Neural progenitor cell (in vitro differentiated cells): ENCODE results near the gene PHACTR4. TPM values are rescaled to one million over a fixed set of nuclear protein-coding genes. Genes with fewer than 3 reads are reported as not detected.
A peak's percentile ranks its signal among the peaks of the same experiment; 100 is the strongest.
"Not testable (repeated sequence)": the region's sequence is repeated elsewhere in the genome, so short reads cannot be mapped to it uniquely, and the experiment has no call there.

Experiments
- DNase-seq: peaks from one replicate; pipeline ENCODE4 v3.0.0-alpha.2; 2016; ENCODE audit warnings: low spot score
- H2AFZ ChIP-seq: fragments of 200-600 bp; sonication (generic); replicated peaks from 2 replicates; pipeline ENCODE4 v1.6.1; 2016; ENCODE audit warnings: antibody characterized with exemption
- H3F3A ChIP-seq: fragments of 200-600 bp; sonication (generic); 2 replicates; pipeline ENCODE4 v1.6.1; 2016; ENCODE audit warnings: antibody characterized with exemption, low read depth
- H3K27ac ChIP-seq: fragments of 200-600 bp; sonication (generic); 2 replicates; pipeline ENCODE4 v1.5.1; 2016; ENCODE audit warnings: mild to moderate bottlenecking
- H3K27me3 ChIP-seq: fragments of 200-600 bp; sonication (generic); 2 replicates; pipeline ENCODE4 v1.6.1; 2016; ENCODE audit warnings: mild to moderate bottlenecking, moderate library complexity
- H3K36me3 ChIP-seq: fragments of 200-600 bp; sonication (generic); 2 replicates; pipeline ENCODE4 v1.5.1; 2016
- H3K4me1 ChIP-seq: fragments of 200-600 bp; sonication (generic); 2 replicates; pipeline ENCODE4 v1.6.1; 2016; ENCODE audit warnings: mixed run types
- H3K4me2 ChIP-seq: fragments of 200-600 bp; sonication (generic); 2 replicates; pipeline ENCODE4 v1.6.1; 2016
- H3K4me3 ChIP-seq: fragments of 200-600 bp; sonication (generic); 2 replicates; pipeline ENCODE4 v1.5.1; 2016
- H3K79me2 ChIP-seq: fragments of 200-600 bp; sonication (generic); 2 replicates; pipeline ENCODE4 v1.6.1; 2016; ENCODE audit warnings: low read depth
- H3K9ac ChIP-seq: fragments of 200-600 bp; sonication (generic); 2 replicates; pipeline ENCODE4 v1.6.1; 2016
- H3K9me3 ChIP-seq: fragments of 200-600 bp; sonication (generic); 2 replicates; pipeline ENCODE4 v1.5.1; 2016; ENCODE audit warnings: low read depth
- H4K20me1 ChIP-seq: fragments of 200-600 bp; sonication (generic); 2 replicates; pipeline ENCODE4 v1.6.1; 2016; ENCODE audit warnings: low read depth
- H3K27ac Mint-ChIP-seq: 3 replicates; pipeline ENCODE4 v1.8.0; 2021; ENCODE audit warnings: mixed read lengths
- H3K27me3 Mint-ChIP-seq: 2 replicates; pipeline ENCODE4 v1.8.0; 2022; ENCODE audit warnings: low read depth, mild to moderate bottlenecking, inconsistent platforms, moderate library complexity, mixed read lengths; ENCODE audit not compliant: insufficient read depth
- H3K36me3 Mint-ChIP-seq: 3 replicates; pipeline ENCODE4 v1.8.0; 2021; ENCODE audit warnings: mixed read lengths
- H3K4me1 Mint-ChIP-seq: 3 replicates; pipeline ENCODE4 v1.8.0; 2021; ENCODE audit warnings: mixed read lengths
- H3K4me3 Mint-ChIP-seq: 3 replicates; pipeline ENCODE4 v1.8.0; 2021; ENCODE audit warnings: mild to moderate bottlenecking, moderate library complexity, mixed read lengths
- H3K9me3 Mint-ChIP-seq: 3 replicates; pipeline ENCODE4 v1.8.0; 2020; ENCODE audit warnings: mixed read lengths
- EZH2 ChIP-seq: fragments of 200-600 bp; sonication (generic); IDR thresholded peaks from 2 replicates; pipeline ENCODE4 v1.6.1; 2017; ENCODE audit warnings: antibody characterized with exemption, mild to moderate bottlenecking, moderate library complexity
- EZH2phosphoT487 ChIP-seq: fragments of 200-600 bp; sonication (generic); IDR thresholded peaks from 2 replicates; pipeline ENCODE4 v1.6.1; 2017; ENCODE audit warnings: antibody characterized with exemption
- total RNA-seq: library from RNA; depleted of rRNA; stranded (reverse); fragments of >200 nt; gene quantifications from 2 replicates; pipeline ENCODE4 v1.2.3, GENCODE V29; 2015; ENCODE audit warnings: low replicate concordance
- TF ChIP-seq, protein P1 (sequence below): fragments of 200-600 bp; sonication (generic); IDR thresholded peaks from 2 replicates; pipeline ENCODE4 v1.5.1; 2017; ENCODE audit warnings: antibody characterized with exemption, mild to moderate bottlenecking

PHACTR4 gene
- total RNA-seq, 1 donor from 2014 or later: 34.0 TPM

DNA sequence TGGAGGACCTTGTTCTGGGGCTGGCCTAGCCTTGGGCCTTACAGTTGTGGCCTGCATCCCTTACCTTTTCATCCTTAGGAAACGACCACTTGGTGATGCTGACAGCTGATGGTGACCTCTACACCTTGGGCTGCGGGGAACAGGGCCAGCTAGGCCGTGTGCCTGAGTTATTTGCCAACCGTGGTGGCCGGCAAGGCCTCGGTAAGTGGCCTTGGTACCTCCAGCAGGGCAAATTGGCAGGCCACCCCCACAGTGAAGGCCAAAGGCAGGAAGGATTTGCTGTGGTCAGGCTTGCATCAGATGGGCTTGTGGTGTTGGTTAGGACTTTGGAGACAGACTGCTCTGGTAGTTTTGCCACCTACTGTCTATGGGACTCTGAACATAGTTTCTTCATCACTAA is 165.6 kb downstream of the PHACTR4 start:
- H3K27ac ChIP-seq: no peak overlapping the region
- H2AFZ ChIP-seq: no peak overlapping the region
- no peak overlapping the region for H3K4me3 Mint-ChIP-seq
- DNase-seq: no peak
- H3K27me3 ChIP-seq: no peaks in the 10 kb centered on the region
- H3K27ac Mint-ChIP-seq: no peak overlapping the region
- TF ChIP-seq EZH2 (no peak), EZH2phosphoT487 (no peak)
- TF ChIP-seq, protein P1, sequence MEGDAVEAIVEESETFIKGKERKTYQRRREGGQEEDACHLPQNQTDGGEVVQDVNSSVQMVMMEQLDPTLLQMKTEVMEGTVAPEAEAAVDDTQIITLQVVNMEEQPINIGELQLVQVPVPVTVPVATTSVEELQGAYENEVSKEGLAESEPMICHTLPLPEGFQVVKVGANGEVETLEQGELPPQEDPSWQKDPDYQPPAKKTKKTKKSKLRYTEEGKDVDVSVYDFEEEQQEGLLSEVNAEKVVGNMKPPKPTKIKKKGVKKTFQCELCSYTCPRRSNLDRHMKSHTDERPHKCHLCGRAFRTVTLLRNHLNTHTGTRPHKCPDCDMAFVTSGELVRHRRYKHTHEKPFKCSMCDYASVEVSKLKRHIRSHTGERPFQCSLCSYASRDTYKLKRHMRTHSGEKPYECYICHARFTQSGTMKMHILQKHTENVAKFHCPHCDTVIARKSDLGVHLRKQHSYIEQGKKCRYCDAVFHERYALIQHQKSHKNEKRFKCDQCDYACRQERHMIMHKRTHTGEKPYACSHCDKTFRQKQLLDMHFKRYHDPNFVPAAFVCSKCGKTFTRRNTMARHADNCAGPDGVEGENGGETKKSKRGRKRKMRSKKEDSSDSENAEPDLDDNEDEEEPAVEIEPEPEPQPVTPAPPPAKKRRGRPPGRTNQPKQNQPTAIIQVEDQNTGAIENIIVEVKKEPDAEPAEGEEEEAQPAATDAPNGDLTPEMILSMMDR: no peak
- H3K4me1 ChIP-seq: no peaks in the 10 kb centered on the region
- H3K9ac ChIP-seq: no peak overlapping the region
- H3K4me2 ChIP-seq: no peak overlapping the region
- H3K27me3 Mint-ChIP-seq: no peaks in the 10 kb centered on the region
- no peaks in the 10 kb centered on the region for H3K9me3 ChIP-seq
- no peaks in the 10 kb centered on the region for H3K9me3 Mint-ChIP-seq
- H3F3A ChIP-seq: peaks cover 7% of the 10 kb centered on the region
- H3K79me2 ChIP-seq: no peaks in the 10 kb centered on the region
- H3K36me3 Mint-ChIP-seq: peaks cover 29% of the 10 kb centered on the region
- no peaks in the 10 kb centered on the region for H3K36me3 ChIP-seq
- no peaks in the 10 kb centered on the region for H4K20me1 ChIP-seq
- H3K4me1 Mint-ChIP-seq: no peaks in the 10 kb centered on the region
- H3K4me3 ChIP-seq: no peak overlapping the region

DNA sequence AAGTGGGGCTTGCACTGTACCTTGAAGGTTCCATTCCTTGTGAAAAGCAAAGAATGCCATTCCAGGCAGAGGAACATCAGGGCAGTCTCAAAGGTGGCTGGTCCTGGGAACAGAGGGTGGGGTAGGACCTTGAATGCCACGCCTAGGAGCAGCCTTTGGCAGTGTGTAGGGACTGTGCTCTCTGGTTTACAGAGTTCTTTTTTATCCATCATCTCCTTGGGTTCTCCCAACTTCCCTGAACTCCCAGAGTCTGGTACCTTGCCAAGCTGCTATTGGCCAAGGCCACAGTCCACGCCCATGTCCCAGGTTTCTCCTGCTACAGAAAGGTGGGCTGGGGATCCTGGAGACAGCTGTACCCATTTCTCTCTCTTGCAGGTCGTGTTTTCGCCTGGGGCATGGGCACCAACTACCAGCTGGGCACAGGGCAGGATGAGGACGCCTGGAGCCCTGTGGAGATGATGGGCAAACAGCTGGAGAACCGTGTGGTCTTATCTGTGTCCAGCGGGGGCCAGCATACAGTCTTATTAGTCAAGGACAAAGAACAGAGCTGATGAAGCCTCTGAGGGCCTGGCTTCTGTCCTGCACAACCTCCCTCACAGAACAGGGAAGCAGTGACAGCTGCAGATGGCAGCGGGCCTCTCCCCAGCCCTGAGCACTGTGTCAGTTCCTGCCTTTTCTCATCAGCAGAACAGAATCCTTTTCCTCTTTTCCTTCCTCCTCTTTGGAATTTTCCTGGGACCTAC is 168.1 kb downstream of the PHACTR4 start:
- H3K27ac Mint-ChIP-seq: no peak overlapping the region
- DNase-seq: no peak
- no peak overlapping the region for H3K4me3 ChIP-seq
- no peak overlapping the region for H3K27ac ChIP-seq
- no peak overlapping the region for H3K4me2 ChIP-seq
- H3K36me3 Mint-ChIP-seq: peaks cover 18% of the 10 kb centered on the region
- no peak overlapping the region for H2AFZ ChIP-seq
- no peaks in the 10 kb centered on the region for H3K4me1 Mint-ChIP-seq
- H4K20me1 ChIP-seq: no peaks in the 10 kb centered on the region
- H3K36me3 ChIP-seq: no peaks in the 10 kb centered on the region
- H3K27me3 ChIP-seq: no peaks in the 10 kb centered on the region
- no peak for TF ChIP-seq EZH2
- H3K79me2 ChIP-seq: no peaks in the 10 kb centered on the region
- H3K4me3 Mint-ChIP-seq: no peak overlapping the region
- H3K4me1 ChIP-seq: no peaks in the 10 kb centered on the region
- no peaks in the 10 kb centered on the region for H3K9me3 Mint-ChIP-seq
- H3K9me3 ChIP-seq: no peaks in the 10 kb centered on the region
- H3K9ac ChIP-seq: no peak overlapping the region
- peaks cover 7% of the 10 kb centered on the region for H3F3A ChIP-seq
- no peaks in the 10 kb centered on the region for H3K27me3 Mint-ChIP-seq

DNA sequence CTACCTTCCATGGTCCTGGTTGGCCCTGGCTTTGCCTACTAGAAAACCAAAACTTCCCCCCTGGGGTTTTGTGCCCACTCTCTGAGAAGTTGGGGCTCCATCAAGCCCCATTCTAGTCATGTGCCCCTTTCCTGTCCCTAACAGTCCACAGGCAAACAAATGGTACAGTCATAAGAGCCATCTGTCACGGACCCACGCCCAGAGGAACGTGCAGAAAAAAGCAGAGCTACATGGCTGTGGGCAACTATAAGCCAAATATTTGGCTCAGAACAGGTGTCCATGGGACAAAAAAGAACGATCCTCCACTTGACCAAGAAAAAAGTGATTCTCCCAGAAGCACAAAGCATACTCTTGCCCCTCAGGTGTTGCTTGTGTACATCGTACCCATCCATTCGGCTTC is 168.7 kb downstream of the PHACTR4 start:
- H3K9ac ChIP-seq: no peak overlapping the region
- no peaks in the 10 kb centered on the region for H3K4me1 ChIP-seq
- H3K9me3 ChIP-seq: no peaks in the 10 kb centered on the region
- H3K27ac Mint-ChIP-seq: no peak overlapping the region
- no peaks in the 10 kb centered on the region for H3K36me3 ChIP-seq
- H3K27ac ChIP-seq: no peak overlapping the region
- no peak overlapping the region for H2AFZ ChIP-seq
- no peaks in the 10 kb centered on the region for H4K20me1 ChIP-seq
- DNase-seq: no peak
- H3K79me2 ChIP-seq: no peaks in the 10 kb centered on the region
- H3K4me3 ChIP-seq: no peak overlapping the region
- no peaks in the 10 kb centered on the region for H3K4me1 Mint-ChIP-seq
- no peak overlapping the region for H3K4me2 ChIP-seq
- peaks cover 7% of the 10 kb centered on the region for H3F3A ChIP-seq
- no peaks in the 10 kb centered on the region for H3K27me3 ChIP-seq
- H3K27me3 Mint-ChIP-seq: no peaks in the 10 kb centered on the region
- H3K36me3 Mint-ChIP-seq: peaks cover 17% of the 10 kb centered on the region
- TF ChIP-seq EZH2 (no peak), EZH2phosphoT487 (no peak)
- H3K4me3 Mint-ChIP-seq: no peak overlapping the region
- no peaks in the 10 kb centered on the region for H3K9me3 Mint-ChIP-seq

- no peak overlapping the region for H3K27ac ChIP-seq
These were observed 171.1 kb downstream of the PHACTR4 start for GRCh38 chr1:28540651-28541050.

DNA sequence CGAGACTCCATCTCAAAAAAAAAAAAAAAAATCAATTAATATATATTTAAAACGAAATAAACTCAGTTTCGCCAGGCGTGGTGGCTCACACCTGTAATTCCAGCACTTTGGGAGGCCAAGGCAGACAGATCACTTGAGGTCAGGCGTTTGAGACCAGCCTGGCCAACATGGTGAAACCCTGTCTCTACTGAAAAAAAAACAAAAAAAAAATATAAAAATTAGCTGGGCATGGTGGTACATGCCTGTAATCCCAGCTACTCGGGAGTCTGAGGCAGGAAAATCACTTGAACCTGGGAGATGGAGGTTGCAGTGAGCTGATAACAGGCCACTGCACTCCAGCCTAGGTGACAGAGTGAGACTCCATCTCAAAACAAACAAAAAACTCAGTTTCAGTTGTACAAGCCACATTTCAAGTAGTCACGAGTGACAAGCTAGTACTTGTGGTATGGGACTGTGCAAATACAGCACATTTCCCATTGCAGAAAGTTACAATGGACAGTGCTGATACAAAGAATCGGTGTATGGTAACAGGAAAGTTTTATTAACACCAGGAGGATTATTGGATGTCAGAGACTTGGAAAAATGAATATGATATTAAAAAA is 172.0 kb downstream of the PHACTR4 start:
- H2AFZ ChIP-seq, H3K36me3 ChIP-seq, H3K4me1 Mint-ChIP-seq, H3K79me2 ChIP-seq, H3K27ac Mint-ChIP-seq, DNase-seq, H3K4me3 Mint-ChIP-seq, H3K27ac ChIP-seq, H3K9ac ChIP-seq, H3F3A ChIP-seq, H3K27me3 ChIP-seq, H4K20me1 ChIP-seq, H3K36me3 Mint-ChIP-seq, H3K27me3 Mint-ChIP-seq, H3K4me2 ChIP-seq, H3K4me3 ChIP-seq, H3K9me3 Mint-ChIP-seq, H3K9me3 ChIP-seq, H3K4me1 ChIP-seq: not testable (repeated sequence)

More at GRCh38 chr1:28540651-28541050, 171.1 kb downstream of the PHACTR4 start:
- Histone ChIP-seq H2AFZ (no peak overlapping the region), H3K79me2 (no peaks in the 10 kb centered on the region), H3K9me3 (no peaks in the 10 kb centered on the region), H3K4me3 (no peak overlapping the region), H3K4me2 (no peak overlapping the region), H3K4me1 (no peaks in the 10 kb centered on the region), H3K27me3 (no peaks in the 10 kb centered on the region), H3K9ac (no peak overlapping the region), H3F3A (peaks cover 7% of the 10 kb centered on the region), H3K36me3 (no peaks in the 10 kb centered on the region), H4K20me1 (no peaks in the 10 kb centered on the region)
- H3K27me3 Mint-ChIP-seq: peaks cover 3% of the 10 kb centered on the region
- H3K4me3 Mint-ChIP-seq: no peak overlapping the region
- H3K36me3 Mint-ChIP-seq: peaks cover 13% of the 10 kb centered on the region
- H3K27ac Mint-ChIP-seq: no peak overlapping the region
- DNase-seq: no peak
- no peaks in the 10 kb centered on the region for H3K9me3 Mint-ChIP-seq
- H3K4me1 Mint-ChIP-seq: no peaks in the 10 kb centered on the region
- no peak for TF ChIP-seq EZH2
- TF ChIP-seq, protein P1: peak; percentile 30
- no peak for TF ChIP-seq EZH2phosphoT487
